NB4 (cell line): Measurements from ENCODE around the gene FANCE.

ENCODE experiments used
- CTCF ChIP-seq: IDR thresholded peaks from one replicate; pipeline ENCODE4 v1.5.1; 2012; ENCODE audit warnings: low read depth, low read length
- MYC ChIP-seq: IDR thresholded peaks from 2 replicates; pipeline ENCODE4 v1.6.1; 2011; ENCODE audit warnings: low read depth, low read length
- POLR2A ChIP-seq: IDR thresholded peaks from 2 replicates; pipeline ENCODE4 v1.6.1; 2011; ENCODE audit warnings: mild to moderate bottlenecking; ENCODE audit not compliant: insufficient read length; ENCODE audit errors: extremely low read depth

GRCh38 chr6:35487658-35488516 is 35.7 kb downstream of the FANCE start:
- TF ChIP-seq CTCF (no peak), POLR2A (no peak), MYC (0 out of 2 replicates have a peak, but pooled peaks have one; percentile 24)
